Left forelimb (tissue), 1 donor: ENCODE results near the gene CACNA2D3.
"Not testable (repeated sequence)": the region's sequence is repeated elsewhere in the genome, so short reads cannot be mapped to it uniquely, and the experiment has no call there.

Experiments
- DNase-seq: peaks from one replicate; pipeline ENCODE4 v3.0.0-alpha.2; 2018; ENCODE audit warnings: low spot score

The CACNA2D3 gene

DNA sequence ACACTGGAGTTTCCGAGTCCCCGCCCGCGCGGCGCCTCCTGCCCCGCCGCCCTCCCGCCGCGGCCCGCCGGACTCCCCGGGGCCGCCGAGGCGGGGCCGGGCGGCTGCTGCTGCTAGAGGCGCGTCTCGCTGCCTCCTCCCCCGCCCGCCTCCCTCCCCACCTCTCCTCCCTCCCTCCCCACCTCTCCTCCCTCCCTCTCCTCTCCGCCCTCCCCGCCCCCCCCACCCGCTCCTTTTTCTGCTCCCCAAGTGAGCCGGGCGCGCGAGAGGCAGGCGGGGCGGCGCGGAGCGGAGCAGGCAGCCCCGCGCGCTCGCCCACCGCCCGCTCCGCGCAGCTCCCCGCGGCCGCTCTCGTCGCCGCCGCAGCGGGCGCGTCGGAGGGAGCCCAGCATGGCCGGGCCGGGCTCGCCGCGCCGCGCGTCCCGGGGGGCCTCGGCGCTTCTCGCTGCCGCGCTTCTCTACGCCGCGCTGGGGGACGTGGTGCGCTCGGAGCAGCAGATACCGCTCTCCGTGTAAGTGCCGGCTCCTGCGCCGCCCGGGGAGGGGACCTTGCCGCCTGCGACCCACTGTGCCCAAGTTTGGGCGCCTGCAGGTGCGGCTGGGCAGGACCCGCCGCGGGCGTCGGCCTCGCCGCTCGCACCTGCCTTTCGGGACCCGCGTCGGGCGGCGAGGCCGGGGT is at the start of gene CACNA2D3:
Gene CACNA2D3, plus strand, starts transcription at position 229 of the 679 bp plus-strand sequence.
- peak; percentile 69 for DNase-seq

DNA sequence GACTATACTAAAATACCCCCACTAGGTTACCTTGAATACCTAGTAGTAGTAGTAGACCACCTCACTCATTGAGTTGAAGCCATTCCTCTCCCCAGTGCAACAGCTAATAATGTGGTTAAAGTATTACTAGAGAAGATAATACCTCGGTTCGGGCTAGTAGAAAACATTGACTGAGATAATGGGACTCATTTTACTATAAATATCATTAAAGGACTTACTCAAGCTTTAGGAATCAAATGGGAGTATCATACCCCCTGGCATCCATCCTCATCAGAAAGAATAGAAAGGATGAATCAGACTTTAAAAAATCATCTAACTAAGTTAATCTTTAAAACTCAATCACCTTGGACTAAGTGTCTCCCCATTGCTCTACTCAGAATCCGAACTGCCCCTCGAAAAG is 49.0 kb upstream of the CACNA2D3 start:
- no peak for DNase-seq

DNA sequence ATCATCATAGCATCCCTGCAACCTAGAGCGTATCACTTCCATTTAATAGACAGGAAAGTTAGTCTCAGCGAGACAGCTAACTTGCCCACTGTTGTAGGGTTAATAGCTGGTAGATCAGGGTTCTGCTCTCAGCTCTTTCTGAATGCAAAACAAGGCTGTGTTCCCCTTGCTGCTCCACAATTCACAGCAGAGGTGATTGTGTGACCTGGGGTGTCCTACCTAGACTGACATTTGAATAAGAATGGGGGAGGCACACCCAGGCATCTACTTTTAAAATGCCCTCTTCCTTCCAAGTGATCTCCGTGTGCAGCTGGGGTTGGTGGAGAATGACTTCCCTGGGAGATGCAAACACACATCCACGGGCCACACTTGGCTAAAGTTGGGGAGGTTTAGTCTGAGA is 43.0 kb upstream of the CACNA2D3 start:
- no peak for DNase-seq

DNA sequence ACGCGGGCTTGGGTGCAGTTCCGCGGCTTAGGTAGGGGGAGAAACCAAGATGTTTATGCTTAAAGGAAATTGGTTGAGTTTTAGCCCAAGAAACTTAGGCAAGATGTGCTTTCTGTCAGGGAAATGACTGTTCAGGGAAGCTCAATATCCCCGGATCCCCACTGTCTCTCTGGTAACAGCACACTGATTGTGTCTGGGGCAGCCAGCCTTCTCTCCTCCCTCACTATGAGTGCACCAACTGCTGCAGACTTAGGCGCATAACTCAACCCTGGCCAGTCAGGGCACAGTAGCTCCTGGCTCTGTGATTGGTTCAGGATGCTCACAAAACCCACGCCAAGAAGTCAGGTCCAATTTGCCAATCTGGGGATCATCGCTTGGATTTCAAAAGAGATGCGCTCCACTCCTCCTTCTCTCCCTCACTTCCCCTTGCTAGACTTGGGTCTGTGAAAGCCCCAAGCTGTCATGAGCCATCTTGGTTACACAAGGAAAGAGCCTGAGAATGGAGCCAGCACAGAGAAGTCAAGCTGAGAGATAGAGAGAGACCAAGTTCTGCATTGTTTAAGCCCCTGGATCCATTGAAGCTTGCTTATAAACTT is 42.5 kb upstream of the CACNA2D3 start:
- DNase-seq, result no peak

DNA sequence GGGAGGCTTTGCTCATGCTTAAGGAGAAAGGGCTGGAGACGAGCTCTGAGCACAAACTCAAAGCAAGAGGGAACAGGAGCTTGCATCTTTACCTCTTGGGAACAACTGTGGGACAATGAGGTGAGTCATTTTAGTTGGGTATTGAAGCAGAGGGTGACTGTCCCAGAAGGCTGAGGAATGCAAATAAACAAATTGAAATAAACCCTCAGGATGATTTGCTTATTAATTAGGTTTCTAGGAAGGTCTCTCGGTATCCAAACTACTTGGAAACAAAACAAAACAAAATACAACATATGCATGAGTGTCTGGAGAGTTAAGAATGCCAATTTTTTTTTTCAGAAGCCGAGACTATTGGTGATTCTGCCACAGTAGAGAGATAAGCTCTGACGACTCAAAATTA is 38.4 kb upstream of the CACNA2D3 start:
- no peak for DNase-seq

DNA sequence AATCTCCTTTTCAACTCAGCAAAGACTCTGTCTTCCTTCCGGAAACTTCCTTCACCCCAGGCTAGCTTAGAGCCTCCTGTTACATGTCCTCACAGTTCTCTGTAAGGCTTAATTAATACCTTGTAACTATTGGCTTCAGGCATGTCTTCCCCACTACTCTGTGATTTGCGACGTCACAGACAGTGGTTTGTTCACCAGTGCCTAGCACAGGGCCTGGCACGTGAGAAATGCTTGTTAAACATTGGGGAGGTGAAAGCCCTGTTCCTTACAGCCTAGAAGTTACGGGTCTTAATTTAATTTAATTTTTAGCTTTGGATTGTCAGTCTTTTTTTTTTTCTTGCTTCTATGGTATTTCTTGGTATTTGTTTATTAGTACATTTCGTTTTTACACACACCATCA is 36.4 kb upstream of the CACNA2D3 start:
- DNase-seq, result no peak

DNA sequence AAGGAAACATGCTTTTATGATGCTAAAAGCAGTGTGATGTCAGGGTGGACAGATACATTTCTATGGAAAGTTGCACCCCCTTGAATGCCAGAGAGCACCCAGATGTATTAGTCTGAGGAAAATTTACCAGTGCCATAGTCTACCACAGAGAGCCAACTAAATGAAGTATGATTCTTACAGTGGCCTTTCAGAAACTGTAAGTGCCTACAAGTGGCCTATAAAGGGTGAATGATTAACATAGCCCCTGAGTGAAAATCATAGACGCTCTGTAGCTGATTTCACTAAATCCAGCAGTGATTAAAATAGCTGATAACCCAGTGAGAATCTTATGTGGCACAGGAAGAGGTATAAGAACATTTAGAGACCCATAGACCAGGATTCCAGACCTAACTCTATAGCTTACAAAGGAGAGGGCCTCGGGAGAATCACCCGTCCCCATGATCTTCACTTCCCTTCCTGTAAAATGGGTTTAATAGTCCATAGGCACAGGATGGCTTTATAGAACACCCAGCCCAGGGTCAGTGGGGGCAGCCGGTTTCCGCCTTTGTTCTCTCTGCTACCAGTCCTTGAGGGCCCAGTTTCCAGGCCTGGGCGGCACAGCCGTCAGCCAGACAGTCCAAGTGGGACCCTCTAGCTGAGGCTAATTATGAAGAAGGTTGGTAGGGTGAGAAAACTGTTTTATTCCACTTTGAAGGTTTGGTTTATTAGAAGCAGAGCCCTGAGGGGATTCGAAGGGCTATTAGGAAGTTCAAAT is 35.5 kb upstream of the CACNA2D3 start:
- no peak for DNase-seq

DNA sequence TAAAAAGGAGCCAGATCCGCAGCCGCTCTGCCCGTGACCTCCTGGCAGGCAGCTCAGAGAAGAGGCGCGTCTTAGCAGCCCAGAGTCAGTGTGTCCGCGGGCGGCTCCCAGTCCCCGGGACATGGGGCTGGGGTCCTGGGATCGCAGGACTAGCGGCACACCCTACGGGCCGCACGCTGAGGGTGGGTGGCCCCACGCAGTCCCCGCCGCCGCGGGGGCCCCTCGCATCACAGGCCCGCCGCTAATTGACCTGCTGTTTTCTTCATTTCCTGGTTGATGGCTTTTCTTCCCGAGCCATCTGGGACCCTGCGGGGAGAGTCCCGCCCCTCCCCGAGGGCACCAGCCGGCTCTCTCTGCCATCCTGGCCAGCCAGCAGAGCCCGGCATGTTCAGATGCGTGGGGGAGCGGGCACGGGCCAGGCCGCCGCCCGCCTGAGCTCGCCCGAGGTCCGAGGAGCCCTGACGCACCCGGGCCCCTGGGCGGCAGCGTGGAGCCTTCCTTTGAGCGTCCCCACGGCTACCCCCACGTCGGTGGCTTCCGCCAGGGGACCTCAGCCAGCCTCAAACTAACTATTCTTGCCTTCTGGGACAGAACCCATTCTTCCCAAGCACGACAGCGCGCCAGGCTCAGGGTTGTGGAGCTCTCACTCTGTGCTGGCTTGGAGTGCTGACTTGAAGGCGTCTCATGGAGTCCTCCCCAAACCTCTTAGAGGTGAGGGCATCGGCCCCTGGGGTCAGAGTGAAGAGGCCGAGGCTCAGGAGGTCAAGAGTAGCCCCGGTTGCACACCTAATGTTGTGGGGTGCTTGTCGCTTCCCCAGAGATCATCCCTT is 34.6 kb upstream of the CACNA2D3 start:
- DNase-seq, result no peak

DNA sequence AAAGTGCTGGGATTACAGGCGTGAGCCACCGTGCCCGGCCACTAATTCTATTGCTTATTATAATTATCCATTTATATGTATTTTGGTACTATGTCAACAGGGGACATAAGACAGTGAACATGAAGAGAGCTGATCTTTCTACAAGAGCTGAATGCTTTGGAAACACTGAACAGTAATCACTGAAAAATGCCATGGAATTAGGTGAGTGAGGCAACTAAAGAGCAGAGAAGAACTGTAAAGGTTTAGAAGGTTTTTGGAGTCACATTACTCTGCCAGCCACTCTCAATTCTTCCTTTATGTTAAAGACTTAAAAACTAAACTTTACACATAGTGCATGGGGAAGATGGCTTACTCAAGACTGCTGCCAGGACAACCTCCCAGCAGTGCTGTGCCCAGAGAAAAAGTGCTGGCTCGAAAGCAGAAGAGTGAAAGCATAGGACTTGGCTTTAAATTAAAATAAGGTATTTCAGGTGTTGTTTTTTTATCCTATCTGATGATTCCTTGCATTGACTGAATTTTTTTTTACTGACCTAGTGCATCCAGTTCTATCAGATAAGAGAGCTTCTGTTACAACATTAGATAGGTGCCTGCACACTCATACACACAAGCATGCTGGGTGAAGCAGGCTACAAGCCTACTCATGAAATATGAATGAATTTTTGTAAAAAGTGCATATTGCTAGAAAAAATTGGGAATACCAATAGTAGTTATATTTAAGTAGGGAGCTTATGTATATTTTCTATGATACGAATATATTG is 28.7 kb upstream of the CACNA2D3 start:
- no peak for DNase-seq

DNA sequence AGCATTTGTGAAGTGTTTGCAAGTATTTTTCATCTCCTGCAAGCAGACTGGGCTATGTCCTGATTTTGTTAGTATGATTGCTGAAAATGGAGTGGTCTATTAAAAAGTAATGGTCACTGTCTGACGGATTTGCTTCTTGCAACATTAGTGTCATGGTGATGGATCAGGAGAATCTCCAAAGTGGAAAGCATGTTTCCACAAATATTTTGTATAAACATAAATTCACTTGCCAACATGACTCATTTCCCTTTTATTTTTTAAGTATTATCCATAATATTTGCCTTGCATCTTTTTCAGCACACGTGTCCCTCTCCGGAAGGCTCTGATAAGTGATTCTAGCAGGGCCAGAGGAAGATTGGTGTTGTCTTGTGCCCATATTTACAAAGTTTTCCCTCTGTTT is 27.4 kb upstream of the CACNA2D3 start:
- no peak for DNase-seq

DNA sequence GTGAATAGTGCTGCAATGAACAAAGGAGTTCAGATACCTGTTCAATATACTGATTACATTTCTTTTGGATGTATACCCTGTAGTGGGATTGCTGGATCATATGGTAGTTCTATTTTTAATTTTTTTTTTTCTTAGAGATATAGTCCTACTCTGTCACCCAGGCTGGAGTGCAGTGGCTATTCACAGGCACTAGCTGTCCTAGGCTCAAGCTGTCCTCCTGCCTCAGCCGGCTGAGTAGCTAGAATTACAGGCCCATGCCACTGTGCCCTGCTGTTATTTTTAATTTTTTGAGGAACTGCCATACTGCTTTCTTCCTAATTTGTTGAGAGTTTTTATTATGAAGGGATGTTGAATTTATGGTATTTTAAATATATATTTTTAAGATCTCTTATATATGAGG is 23.0 kb upstream of the CACNA2D3 start:
- no peak for DNase-seq

DNA sequence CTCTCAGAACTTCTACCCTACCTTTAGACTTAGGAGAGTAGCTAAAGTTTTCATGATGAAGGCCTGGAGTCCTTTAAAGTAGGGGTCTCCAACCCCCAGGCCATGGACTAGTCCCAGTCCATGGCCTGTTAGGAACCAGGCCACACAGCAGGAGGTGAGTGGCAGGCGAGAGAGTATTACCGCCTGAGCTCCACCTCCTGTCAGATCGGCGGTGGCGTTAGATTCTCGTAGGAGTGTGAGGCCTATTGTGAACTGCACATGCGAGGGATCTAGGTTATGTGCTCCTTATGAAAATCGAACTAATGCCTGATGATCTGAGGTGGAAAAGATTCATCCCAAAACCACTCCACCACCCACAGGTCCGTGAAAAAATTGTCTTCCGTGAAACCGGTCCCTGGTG is 18.3 kb upstream of the CACNA2D3 start:
- DNase-seq, result no peak

DNA sequence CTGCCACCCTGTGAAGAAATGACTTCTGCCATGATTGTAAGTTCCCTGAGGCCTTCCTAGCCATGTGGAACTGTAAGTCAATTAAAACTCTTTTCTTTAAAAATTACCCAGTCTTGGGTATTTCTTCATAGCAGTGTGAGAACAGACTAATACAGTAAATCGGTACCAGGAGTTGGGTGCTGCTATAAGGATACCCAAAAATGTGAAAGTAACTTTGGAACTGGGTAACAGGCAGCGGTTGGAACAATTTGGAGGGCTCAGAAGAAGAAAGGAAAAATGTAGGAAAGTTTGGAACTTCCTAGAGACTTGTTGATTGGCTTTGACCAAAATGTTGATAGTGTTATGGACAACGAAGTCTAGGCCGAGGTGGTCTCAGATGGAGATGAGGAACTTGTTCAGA is 6.2 kb upstream of the CACNA2D3 start:
- DNase-seq, result not testable (repeated sequence)

DNA sequence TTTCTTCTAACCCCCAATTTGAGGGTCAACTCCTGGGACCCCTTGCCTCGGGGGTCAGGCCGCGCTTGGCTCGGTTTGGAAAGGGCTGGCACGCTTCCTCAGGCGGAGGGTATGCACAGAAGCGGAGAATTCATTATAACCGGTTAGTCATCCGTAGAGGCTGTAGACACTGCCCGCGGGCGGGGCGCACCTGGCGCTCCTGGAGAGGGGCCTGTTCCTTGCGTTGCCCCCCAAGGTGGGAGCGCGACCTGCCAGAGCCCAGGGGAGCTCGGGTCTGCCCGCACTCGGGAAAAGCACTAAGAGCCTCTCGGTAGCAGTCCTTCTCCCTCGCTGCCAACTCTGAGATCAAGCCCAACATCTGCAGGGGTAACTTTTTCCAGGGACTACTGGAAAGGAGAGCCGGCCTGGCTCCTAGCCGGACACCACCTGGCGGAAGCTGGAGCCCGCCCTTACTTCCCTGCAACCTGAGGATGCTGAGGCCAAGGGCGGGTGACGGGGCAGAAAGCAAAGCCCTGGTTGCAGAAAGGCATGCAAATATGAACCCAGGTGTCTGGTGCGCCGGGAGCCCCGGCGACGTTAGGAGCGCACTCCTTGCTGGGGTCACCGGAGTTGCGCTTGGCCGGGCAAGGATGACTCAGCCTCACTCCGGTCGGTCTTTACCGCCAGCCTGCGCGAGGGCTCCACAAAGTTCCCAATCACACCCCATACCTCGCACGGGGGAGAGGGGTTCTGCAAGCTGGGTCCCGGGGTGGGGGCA is 1.5 kb upstream of the CACNA2D3 start:
- no peak for DNase-seq

DNA sequence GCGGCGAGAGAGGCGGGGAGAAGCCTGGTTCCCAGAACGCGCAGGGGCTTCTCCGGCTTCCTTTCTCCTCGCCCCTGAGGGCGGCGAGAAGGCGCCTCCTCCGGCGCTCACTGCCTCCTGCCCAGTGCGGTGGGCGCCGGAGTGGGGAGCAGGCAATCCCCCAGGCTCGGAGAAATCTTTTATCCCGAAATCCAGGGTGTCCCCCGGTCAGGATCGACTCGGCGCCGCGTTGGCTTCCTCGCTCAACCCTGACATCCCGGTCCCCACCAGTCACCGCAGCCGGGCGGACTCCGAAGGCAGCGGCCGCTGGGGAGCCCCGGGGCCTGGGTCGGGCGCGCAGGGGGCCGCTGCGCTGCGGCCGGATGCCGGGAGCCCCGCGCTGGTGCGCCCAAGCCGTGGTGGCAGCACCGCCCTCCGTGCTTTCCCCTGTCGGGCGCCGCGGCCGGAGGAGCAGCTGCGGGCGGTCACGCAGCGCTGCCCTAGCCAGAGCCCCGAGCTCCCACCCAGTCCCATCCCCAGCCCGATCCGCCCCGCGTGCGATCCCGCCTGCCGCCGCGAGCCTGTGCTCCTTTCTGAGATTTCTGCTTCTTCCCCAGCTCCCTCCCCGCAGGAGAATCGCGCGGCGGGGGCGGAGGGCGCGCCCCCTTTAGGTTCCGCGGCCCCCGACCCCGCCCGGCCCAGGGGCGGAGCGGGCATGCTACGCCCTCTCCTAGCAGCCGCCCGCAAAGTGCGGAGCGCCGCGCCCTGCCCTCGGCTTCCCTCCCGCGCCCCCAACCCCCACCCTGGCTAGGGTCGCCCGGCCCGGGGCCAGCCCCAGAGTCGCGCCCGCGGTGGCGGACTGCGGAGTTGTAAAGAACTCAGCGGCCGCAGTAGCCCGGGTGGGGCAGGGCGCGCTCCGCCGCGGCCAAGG is 683 bp upstream of the CACNA2D3 start:
- DNase-seq, result peak; percentile 70

DNA sequence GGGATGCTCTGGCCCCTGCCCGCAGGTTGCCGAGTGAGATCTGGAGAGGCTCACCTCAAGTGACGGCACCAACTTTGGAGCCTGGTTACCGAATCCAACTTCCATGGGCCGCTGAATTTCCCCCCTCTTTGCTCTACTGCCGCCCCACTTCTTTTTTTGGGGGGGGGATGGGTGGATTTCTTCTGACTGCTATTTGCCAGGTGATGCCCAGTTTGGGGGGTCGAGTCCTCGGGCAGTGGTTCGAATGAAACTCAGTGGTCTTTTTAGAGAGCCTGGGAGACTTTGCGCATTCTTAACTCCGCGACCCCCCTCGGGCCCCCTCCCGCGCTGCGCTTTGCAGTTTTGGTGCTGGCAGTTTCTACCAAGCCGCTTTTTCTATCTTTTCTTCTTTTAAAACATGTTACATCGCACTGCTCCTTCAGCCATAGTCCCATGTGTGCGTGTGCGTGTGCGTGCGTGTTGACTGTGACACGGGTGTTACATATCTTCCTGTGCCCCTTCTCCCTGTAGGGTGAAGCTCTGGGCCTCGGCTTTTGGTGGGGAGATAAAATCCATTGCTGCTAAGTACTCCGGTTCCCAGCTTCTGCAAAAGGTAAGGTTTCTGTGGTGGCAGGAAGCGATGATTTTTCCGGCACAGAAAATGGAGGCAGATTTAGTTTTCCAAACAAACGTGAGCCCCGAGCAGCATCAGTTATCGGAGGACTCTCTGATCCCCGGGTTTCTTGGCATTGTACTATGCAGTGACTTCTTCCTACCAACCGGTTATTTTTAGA is 837 bp downstream of the CACNA2D3 start:
- DNase-seq, result no peak

DNA sequence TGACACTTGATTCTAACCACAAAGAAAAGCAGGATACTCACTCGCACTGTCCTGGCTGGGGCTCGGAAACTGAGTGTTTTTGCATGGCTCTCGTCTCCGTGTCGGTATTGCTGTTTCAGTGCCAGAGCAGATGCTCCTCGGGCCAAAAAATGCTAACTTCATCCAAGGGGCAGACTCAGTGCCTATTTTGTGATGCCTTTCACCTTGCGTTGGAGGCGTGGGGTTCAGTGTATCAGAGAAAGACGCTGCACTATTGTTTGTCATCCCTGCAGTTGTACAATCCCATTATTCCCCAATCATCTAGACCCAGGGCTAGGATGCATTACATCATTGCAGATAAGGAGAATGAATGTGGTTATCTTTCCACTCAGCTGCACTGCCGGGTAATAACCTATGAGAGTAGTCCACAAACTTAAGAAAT is 1.4 kb downstream of the CACNA2D3 start:
- no peak for DNase-seq

DNA sequence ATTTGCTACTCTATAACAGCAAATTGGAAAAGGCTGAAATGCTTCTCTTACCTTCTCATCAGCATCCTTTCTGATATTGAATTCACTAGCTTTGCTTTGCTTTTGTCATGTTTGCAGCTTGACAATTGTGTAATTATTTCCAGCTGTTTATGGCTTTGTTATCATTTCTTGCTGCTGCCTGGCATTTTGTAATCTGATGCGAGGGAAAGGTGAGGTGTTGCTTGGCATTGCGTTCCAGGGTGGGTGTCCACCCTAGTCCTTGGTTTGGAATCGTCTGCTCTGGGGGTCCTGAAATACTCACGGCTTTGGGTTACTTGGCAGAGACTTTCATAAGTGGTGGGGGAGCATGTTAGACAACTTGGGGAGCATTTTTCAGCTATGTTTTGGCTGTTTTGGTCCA is 2.9 kb downstream of the CACNA2D3 start:
- no peak for DNase-seq

DNA sequence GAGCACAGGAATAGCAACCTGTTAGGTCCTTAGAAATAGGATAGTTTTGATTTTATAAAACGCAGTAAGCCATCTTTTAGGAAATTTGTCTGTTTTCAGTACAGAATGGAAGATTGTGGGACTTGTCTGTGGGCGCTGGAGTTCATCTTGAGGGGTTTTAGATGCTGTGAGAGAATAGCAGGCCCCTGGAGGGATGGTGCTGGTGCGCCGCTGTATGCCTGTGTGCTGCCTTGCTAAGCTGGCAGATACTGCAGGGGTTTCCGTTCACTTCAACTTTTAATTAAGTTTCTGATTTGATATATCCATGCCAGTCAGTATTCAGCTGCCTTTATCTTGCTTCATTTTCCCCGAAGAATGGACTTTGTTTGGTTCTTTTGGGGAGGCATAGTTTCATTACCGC is 4.2 kb downstream of the CACNA2D3 start:
- no peak for DNase-seq
